SK-N-MC (cell line): Measurements from ENCODE around the gene ANKRD35.
"Not testable (repeated sequence)": the region's sequence is repeated elsewhere in the genome, so short reads cannot be mapped to it uniquely, and the experiment has no call there.

ENCODE experiments used
- DNase-seq: peaks from one replicate; pipeline ENCODE4 v3.0.0-alpha.2; 2011; ENCODE audit warnings: low read depth, low spot score
- H3K27ac ChIP-seq: fragments of 200-600 bp; sonication (generic); 2 replicates; pipeline ENCODE4 v1.5.1; 2016; ENCODE audit warnings: mixed run types
- H3K36me3 ChIP-seq: fragments of 200-600 bp; sonication (generic); 2 replicates; pipeline ENCODE4 v1.6.1; 2017; ENCODE audit warnings: antibody characterized with exemption, low read length, mixed read lengths; ENCODE audit not compliant: insufficient read depth
- H3K4me3 ChIP-seq: fragments of 200-600 bp; sonication (generic); 2 replicates; pipeline ENCODE4 v1.5.1; 2016
- H3K9ac ChIP-seq: fragments of 200-600 bp; sonication (generic); 2 replicates; pipeline ENCODE4 v1.8.0; 2017; ENCODE audit warnings: mixed run types, mixed read lengths; ENCODE audit not compliant: insufficient read length
- H3K9me3 ChIP-seq: fragments of 200-600 bp; sonication (generic); 2 replicates; pipeline ENCODE4 v1.6.1; 2017; ENCODE audit warnings: low read depth, mild to moderate bottlenecking, antibody characterized with exemption, low read length, moderate library complexity, mixed read lengths
- EZH2 ChIP-seq: fragments of 200-600 bp; sonication (generic); IDR thresholded peaks from one replicate; pipeline ENCODE4 v1.6.1; 2017; ENCODE audit warnings: antibody characterized with exemption
- FOXP2 ChIP-seq: optimal IDR thresholded peaks from 2 replicates; pipeline ENCODE3; 2011; ENCODE audit warnings: mild to moderate bottlenecking, moderate library complexity; ENCODE audit not compliant: insufficient read depth; ENCODE audit errors: extremely low read length, control extremely low read depth
- POLR2AphosphoS5 ChIP-seq: IDR thresholded peaks from 2 replicates; pipeline ENCODE4 v1.6.1; 2012; ENCODE audit warnings: mild to moderate bottlenecking, low read depth, low read length, borderline replicate concordance

Gene ANKRD35

GRCh38 chr1:145847827-145848226 is 37.8 kb downstream of the ANKRD35 start:
- DNase-seq = no peak
- Histone ChIP-seq H3K4me3 (no peak overlapping the region), H3K36me3 (peaks cover 26% of the 10 kb centered on the region; the same call in 1 of the 2 replicates), H3K27ac (no peak overlapping the region), H3K9me3 (no peaks in the 10 kb centered on the region), H3K9ac (no peak overlapping the region)
- TF ChIP-seq EZH2 (no peak), FOXP2 (no peak), POLR2AphosphoS5 (no peak)

DNA sequence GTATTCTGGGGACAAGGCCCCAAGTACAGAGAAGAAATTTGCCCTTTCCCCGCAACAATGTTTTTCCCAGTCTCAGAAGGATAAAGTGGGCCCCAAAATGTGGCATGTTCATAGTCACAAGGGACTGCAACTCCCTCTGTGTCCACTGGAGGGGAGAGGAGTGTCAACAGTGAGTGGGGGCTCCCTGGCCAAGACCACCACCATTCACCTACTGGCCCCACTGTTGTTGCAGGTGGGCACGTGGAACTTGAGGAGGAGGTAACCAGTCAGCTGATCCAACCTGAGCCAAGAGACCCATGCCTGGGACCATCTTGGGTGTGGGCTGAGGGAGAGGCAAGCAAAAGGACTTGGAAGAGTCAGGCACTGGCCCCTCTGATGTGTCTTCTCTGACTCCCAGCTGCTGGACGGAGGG is 39.5 kb downstream of the ANKRD35 start:
- peak overlapping the region; percentile 90 for H3K4me3 ChIP-seq
- no peak for TF ChIP-seq EZH2
- no peak for TF ChIP-seq POLR2AphosphoS5
- no peak for TF ChIP-seq FOXP2
- H3K36me3 ChIP-seq = peaks cover 38% of the 10 kb centered on the region
- no peaks in the 10 kb centered on the region for H3K9me3 ChIP-seq
- H3K27ac ChIP-seq = no peak overlapping the region
- no peak for DNase-seq
- peak overlapping the region; percentile 79 for H3K9ac ChIP-seq

GRCh38 chr1:145845514-145846161 is 40.0 kb downstream of the ANKRD35 start, which contains the start of gene NUDT17:
TSS of gene NUDT17 (plus strand) at chr1:145845630. CDS start at chr1:145845641, 11 bp downstream.
- H3K27ac ChIP-seq = no peak within 1 kb of the TSS
- no peaks in the 10 kb centered on the region for H3K9me3 ChIP-seq
- DNase-seq = no peak
- peak within 1 kb of the TSS; percentile 79 for H3K9ac ChIP-seq
- H3K4me3 ChIP-seq = peak within 1 kb of the TSS; percentile 90
- H3K36me3 ChIP-seq = peaks cover 41% of the 10 kb centered on the region
- TF ChIP-seq FOXP2 = no peak
- peak; percentile 65 for TF ChIP-seq POLR2AphosphoS5

DNA sequence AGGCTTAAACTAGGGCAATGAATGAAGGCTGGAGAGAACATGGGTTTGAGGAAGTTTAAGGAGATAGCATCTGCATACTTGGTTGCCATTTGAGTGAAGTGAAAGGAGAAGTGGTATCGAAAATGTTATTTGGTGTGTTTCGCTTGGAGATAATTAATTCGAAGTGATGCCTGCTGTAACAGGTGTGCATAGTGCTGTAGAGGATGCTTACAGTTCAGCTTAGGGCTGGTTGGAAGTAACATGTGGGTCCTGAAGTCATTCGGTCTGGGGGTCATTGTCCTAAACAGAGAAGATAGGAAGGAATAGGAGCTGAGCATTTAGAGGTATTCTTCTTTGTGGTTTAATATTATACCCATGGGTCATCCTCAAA is 40.5 kb downstream of the ANKRD35 start:
- DNase-seq = no peak
- Histone ChIP-seq H3K9ac (no peak overlapping the region), H3K4me3 (peak overlapping the region; percentile 90), H3K9me3 (no peaks in the 10 kb centered on the region), H3K27ac (no peak overlapping the region), H3K36me3 (peaks cover 39% of the 10 kb centered on the region)
- TF ChIP-seq EZH2 (no peak), POLR2AphosphoS5 (no peak), FOXP2 (no peak)

DNA sequence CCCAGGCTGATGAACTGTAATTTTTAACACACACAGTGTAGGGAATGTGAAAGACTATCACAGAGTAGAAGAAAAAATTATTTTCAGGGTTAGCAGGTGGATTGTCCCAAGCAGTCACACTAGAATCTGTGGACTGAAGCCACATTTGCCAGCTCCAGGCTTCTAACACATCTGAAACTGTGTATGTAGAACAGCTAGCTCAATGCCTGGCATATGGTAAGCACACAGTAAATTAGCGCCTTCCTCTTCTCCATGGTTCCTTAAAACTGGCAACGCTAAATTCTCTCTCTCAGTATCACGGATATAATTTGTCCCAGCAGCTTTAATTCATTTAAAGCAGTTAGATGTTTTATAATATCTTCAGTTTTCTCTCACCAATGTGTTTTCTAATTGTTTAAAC is 42.6 kb downstream of the ANKRD35 start:
- DNase-seq = no peak
- Histone ChIP-seq H3K9ac (no peak overlapping the region), H3K9me3 (no peaks in the 10 kb centered on the region), H3K36me3 (peaks cover 51% of the 10 kb centered on the region), H3K4me3 (no peak overlapping the region), H3K27ac (no peak overlapping the region)
- TF ChIP-seq EZH2 (no peak), POLR2AphosphoS5 (no peak), FOXP2 (no peak)

GRCh38 chr1:145837656-145838055 is 48.0 kb downstream of the ANKRD35 start:
- Histone ChIP-seq H3K9me3 (no peaks in the 10 kb centered on the region), H3K27ac (no peak overlapping the region), H3K4me3 (no peak overlapping the region), H3K36me3 (peaks cover 94% of the 10 kb centered on the region), H3K9ac (no peak overlapping the region)
- TF ChIP-seq EZH2 (no peak), POLR2AphosphoS5 (no peak), FOXP2 (no peak)
- no peak for DNase-seq

GRCh38 chr1:145830810-145831209 is 54.9 kb downstream of the ANKRD35 start:
- H3K9ac ChIP-seq, H3K4me3 ChIP-seq, H3K9me3 ChIP-seq, H3K27ac ChIP-seq, DNase-seq: not testable (repeated sequence)
- H3K36me3 ChIP-seq = peaks cover 95% of the 10 kb centered on the region

- DNase-seq = no peak
- no peak overlapping the region for H3K4me3 ChIP-seq
- H3K27ac ChIP-seq = no peak overlapping the region; the same call in 1 of the 2 replicates
- peaks cover 75% of the 10 kb centered on the region for H3K36me3 ChIP-seq
- no peaks in the 10 kb centered on the region for H3K9me3 ChIP-seq
- no peak overlapping the region for H3K9ac ChIP-seq
- no peak for TF ChIP-seq EZH2
- no peak for TF ChIP-seq POLR2AphosphoS5
- no peak for TF ChIP-seq FOXP2
Observed at GRCh38 chr1:145828367-145829026, 57.2 kb downstream of the ANKRD35 start.

GRCh38 chr1:145827966-145828365 is 57.7 kb downstream of the ANKRD35 start:
- Histone ChIP-seq H3K9me3 (no peaks in the 10 kb centered on the region), H3K27ac (no peak overlapping the region; the same call in 1 of the 2 replicates), H3K9ac (no peak overlapping the region), H3K36me3 (peaks cover 70% of the 10 kb centered on the region), H3K4me3 (no peak overlapping the region)
- TF ChIP-seq EZH2 = no peak
- TF ChIP-seq POLR2AphosphoS5 = no peak
- no peak for TF ChIP-seq FOXP2
- no peak for DNase-seq
